HG02571 (cell line): ENCODE results near the gene RPS6KB2.
"Not testable (repeated sequence)": the region's sequence is repeated elsewhere in the genome, so short reads cannot be mapped to it uniquely, and the experiment has no call there.

Source experiments
- ATAC-seq: cut with Tn5 transposase; IDR thresholded peaks from one replicate; pipeline ENCODE4 v1.9.1; 2021; ENCODE audit warnings: mild to moderate bottlenecking, moderate library complexity; ENCODE audit not compliant: unreplicated experiment

Gene RPS6KB2

GRCh38 chr11:67397536-67397935 lies 30.8 kb upstream of the RPS6KB2 start:
- no peak for ATAC-seq

- no peak for ATAC-seq
Observed at GRCh38 chr11:67397986-67398660, 30.2 kb upstream of the RPS6KB2 start.

DNA sequence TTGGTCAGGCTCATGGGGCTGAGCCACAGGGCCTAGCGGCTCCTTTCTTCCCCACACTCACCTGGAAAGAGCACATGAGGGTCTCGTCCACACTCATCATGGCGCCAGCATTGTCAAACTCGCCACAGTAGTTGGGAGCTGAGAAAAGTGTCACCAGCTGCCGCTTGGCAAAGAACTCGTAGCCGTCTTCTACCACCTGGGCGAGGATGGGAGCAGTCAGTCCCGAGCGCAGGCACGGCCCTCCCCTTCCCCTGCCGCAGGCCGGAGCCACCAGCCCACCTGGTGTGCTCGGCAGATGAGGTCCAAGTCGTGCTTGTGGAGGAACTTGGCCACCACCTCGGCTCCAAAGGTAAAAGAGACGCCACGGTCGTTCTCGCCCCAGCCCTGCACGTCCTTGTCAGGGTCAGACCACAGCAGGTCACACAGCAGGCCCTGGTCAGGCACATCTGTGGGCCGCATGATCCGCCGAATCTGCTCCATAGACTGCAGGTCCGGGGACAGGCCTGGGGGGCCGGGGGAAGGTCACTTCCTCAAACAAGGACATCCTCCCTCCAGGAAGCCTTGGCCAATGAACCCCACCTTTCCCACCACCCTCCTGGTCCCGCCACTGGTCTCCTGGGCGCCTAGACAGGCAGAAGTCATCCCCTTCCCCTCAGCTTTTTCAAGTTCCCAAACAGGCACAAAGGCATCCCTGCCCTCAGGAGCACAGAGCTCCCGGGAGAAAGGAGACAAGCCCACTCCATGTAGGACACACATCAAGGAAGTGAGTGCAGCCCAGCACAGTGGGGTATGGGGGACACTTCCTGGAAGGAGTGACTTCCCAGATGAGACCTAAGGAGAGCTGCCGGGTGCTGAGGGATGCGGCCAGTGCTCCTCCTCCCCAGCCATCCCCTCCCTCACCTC lies 29.4 kb upstream of the RPS6KB2 start:
- ATAC-seq = no peak

DNA sequence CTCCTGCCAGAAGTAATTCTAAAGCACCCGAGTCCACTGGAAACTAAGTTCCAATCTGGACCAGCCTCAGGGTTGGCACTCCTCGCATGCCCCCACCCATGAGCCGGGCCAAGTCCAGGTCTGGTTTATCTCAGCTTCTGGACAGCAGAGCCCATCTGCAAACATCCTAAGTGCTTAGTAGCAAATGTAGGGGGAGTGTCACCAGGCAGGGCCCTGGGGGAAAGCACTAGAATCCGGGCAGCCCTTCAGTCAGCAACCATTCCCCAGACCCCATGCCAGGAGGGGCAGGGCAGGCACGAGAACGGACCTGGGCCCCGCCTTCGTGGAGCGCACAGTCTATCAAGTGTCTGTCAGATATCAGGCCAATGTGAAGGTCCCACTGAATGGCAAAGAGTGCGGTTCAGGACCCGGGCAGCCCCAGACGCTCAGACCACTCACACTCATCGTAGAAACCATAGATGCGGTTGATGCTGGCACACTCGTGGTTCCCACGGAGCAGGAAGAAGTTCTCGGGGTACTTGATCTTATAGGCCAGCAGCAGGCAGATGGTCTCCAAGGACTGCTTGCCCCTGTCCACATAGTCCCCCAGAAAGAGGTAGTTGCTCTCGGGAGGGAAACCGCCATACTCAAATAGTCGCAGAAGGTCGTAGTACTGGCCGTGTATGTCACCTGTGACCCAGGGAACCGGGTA lies 27.9 kb upstream of the RPS6KB2 start:
- ATAC-seq = no peak

DNA sequence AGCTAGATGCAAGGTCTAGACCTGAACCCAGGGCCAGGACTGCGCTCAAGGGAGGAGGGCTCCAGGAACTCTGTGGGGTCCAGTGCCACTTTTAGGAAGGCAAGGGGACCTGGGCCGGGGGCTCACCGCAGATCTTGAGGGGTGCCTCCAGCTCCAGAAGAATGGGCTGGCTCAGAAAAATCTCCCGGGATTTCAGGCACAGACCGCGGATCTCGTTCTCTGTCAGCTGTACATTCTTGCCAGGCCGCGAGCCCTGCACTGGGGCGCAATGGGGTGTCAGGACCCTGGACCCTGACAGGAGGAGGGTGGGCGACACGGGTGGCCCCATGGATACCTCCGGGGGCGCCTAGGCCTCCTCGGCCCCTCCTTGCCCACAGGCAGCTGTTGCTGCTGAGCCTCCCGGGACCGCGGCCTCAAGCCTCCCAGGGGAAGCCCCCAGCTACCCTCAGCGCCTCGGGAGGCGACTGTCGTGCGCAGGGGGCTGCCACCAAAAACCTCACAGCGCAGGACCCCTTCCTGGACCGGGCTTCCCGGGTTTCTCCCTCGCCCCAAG lies 27.3 kb upstream of the RPS6KB2 start:
- ATAC-seq = peak; percentile 24

- ATAC-seq = peak; percentile 58
Observed at GRCh38 chr11:67401495-67402191, 26.7 kb upstream of the RPS6KB2 start, which contains the start of gene PPP1CA. PPP1CA (minus strand) TSS chr11:67401858; CDS start chr11:67401782, 76 bp downstream.

DNA sequence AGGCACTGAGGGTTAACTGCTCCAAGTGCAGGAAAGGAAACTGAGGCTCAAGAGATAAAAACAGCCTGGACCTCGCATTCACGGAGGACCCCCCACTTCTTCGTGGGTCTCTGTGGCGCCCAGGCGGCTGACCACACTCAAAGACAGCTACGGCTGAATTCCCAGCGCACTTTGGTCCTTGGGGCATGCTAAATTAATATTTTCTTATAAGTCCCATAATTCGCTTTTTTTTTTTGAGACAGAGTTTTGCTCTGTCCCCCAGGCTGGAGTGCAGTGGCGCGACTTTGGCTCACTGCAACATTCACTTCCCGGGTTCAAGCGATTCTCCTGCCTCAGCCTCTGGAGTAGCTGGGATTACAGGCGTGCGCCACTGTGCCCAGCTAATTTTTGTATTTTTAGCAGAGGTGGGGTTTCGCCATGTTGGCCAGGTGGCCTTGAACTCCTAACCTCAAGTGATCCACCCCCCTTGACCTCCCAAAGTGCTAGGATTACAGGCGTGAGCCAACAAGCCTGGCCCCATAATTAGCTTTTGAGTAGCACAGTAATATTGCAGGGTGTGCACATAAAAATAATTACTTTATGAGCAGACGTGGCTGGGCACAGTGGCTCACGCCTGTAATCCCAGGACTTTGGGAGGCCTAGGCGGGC lies 26.0 kb upstream of the RPS6KB2 start:
- not testable (repeated sequence) for ATAC-seq

- ATAC-seq = not testable (repeated sequence)
Observed at GRCh38 chr11:67403085-67403484, 25.2 kb upstream of the RPS6KB2 start.

- ATAC-seq = no peak
Observed at GRCh38 chr11:67404515-67405195, 23.6 kb upstream of the RPS6KB2 start.

- no peak for ATAC-seq
Observed at GRCh38 chr11:67405196-67405567, 23.1 kb upstream of the RPS6KB2 start.

- ATAC-seq = no peak
Observed at GRCh38 chr11:67405688-67406339, 22.5 kb upstream of the RPS6KB2 start.

- no peak for ATAC-seq
Observed at GRCh38 chr11:67406420-67406968, 21.8 kb upstream of the RPS6KB2 start.

DNA sequence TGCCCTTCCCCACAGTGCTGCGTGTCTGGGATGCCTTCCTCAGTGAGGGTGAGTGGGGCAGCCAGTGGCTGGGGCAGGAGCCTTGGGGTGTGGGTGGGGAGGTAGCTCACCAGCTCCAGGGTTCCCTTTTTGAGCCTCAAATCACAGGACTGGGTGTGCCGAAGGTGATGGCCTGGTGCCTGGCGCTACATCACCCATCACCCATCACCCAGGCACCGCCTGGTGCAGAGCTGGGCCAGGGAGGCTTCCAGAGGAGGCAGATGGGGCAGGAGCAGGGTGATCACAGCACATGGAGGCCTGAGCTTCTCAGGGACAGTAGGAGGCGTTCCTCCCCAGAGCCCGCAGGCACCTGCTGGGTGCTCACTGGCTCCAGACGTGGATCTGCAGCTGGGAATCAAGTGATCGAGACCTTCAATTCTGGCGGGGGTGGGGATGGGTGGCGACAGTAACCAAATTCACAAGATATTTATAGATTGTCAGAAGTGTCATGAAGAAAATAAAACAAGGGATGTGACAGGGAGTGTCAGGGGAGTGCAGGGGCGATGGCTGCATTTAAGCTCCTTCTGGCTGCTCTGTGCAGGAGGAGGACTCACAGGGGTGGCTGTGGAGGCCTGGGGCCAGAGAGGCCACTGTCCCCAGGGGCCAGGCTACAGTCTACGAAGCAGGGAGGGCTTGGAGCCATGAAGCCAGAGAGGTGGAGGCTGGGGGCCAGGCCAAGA lies 21.2 kb upstream of the RPS6KB2 start:
- ATAC-seq = no peak

DNA sequence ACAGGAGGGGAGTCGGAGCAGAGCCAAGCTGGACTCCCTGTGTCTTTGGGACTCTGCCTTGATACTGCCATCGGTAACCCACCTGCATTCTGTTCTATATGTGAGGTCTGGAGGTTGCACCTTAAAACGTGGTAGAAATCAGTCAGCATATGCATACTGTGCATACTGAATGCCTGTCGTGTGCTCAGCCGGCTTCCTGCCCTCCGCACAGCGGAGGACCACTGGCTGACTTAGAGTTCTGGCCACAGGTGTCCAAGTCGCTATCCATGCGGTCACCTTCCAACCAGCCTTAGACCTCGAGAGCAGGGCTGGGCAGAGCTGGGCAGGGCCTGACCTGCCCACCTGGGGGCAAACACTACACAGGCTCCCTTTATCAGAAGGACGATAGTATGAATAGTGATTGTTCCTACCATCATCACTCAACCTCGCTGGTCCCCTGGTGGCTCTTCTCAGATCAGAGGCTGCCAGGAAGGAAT lies 20.6 kb upstream of the RPS6KB2 start:
- ATAC-seq = no peak

DNA sequence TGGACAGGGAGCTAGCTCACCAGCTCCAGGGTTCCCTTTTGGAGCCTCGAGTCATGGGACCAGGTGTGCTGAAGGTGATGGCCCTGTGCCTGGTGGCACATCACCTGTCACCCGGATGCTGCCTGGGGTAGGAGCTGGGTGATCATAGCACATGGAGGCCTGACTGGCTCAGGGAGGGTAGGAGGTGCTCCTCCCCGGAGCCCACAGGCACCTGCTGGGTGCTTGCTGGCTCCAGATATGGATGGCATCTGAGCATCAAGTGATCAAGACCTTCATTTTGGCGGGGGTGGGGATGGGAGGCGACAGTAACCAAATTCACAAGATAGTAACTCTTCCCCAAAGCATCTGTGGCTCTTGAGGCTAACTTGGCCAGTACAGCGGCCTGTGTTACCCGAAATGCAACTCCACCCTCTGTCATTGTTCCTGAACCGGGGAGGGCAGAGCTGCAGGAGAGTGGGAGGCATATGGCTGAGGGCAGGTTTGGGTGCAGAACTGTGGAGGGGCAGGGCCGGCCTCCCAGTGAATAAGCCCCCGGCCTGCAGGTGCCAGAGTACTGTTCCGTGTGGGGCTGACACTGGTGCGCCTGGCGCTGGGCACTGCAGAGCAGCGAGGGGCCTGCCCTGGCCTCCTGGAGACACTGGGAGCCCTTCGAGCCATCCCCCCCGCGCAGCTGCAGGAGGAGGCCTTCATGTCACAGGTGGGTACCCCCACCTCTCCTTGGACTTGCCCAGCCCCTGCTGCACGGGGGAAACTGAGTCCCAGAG lies 19.7 kb upstream of the RPS6KB2 start:
- no peak for ATAC-seq

- no peak for ATAC-seq
Observed at GRCh38 chr11:67409261-67409666, 19.0 kb upstream of the RPS6KB2 start.

DNA sequence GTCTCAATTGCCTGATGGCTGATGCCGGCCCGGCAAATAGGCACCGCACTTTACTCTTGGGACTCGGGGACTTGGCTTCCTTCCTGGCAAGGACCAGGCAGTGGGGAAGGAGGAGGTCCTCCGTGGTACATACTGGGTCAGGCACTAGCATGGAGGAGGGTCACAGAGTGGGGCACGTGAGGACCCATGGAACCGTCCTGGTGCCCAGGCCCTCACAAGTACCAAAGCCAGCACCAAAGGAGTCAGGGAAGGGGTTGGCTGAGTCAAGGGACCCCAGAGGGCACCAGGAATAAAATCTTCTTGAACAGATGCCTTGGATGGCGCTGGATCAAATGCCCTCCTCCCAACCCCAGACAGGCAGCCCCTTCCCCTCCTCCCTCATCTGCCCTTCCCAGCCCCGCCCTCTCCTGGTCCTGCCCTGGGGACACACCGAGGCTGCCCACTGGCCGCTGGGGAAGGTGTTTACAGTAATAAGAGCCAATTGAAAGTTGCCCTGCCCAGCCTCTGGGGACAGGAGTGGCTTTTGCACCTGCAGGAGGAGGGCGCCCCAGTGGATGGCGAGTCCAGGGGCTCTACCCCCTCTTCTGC lies 18.4 kb upstream of the RPS6KB2 start:
- ATAC-seq = no peak
